ENCODE measurements around the gene GAL3ST3.
A peak's percentile ranks its signal among the peaks of the same experiment; 100 is the strongest.

The GAL3ST3 gene

DNA sequence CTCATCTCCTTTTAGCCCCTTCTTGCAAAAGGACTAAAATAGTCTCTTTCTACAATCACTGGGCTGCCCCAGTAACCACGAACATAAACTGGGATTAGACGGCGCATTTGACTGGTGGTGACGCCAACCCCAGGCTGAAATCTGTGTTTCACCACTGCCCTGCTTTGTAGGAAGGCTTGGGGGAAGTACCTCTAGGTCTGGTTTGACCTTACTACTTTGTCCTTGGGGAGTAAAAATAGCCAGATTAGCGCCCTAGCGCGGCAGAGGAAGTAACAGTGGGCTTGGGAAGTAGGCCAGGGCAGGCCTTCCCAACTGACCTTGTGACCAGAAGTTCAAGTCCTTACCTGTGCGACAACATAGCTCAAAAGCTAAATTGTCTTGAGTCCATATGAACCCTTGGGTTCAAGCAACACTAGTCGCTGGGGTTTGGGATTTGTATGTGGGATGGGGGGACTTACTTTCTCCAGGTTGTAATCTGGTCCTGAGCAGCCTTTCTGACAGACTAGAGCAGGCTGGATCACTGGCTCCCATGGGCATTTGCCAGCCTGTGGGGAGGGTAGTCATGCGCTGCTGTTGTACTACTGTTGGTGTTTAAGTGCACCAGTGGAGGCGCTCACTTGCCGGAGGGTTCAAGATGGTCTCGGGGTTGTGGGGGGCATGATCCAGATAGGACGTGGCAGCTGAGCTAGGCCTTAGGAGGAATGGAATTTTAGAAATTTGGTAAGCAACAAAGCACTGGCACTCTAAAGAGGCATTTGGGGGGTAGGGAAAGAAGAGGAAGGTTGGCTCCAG lies 20.2 kb upstream of the GAL3ST3 start:
- peaks cover 17% of the 10 kb centered on the region; the same call in 1 of the 2 replicates for H4K20me1 ChIP-seq (ENCODE audit: insufficient read depth, low read length)
- peak overlapping the region in 1 of 2 experiments; percentile 90; a peak in 2 of 4 replicates for H3K4me3 ChIP-seq (ENCODE audit: low read depth in 1 of 2, low read length in 2 of 2)
- H3K27ac ChIP-seq (ENCODE audit: low read length): peak overlapping the region; percentile 61
- H3K79me2 ChIP-seq (ENCODE audit: insufficient read depth, low read length): peaks cover 35% of the 10 kb centered on the region
- H3K27me3 ChIP-seq (ENCODE audit: insufficient read depth, low read length, poor library complexity): no peaks in the 10 kb centered on the region
- peaks cover 63% of the 10 kb centered on the region for H3K36me3 ChIP-seq (ENCODE audit: insufficient read depth, low read length)
- TF ChIP-seq, protein P1, sequence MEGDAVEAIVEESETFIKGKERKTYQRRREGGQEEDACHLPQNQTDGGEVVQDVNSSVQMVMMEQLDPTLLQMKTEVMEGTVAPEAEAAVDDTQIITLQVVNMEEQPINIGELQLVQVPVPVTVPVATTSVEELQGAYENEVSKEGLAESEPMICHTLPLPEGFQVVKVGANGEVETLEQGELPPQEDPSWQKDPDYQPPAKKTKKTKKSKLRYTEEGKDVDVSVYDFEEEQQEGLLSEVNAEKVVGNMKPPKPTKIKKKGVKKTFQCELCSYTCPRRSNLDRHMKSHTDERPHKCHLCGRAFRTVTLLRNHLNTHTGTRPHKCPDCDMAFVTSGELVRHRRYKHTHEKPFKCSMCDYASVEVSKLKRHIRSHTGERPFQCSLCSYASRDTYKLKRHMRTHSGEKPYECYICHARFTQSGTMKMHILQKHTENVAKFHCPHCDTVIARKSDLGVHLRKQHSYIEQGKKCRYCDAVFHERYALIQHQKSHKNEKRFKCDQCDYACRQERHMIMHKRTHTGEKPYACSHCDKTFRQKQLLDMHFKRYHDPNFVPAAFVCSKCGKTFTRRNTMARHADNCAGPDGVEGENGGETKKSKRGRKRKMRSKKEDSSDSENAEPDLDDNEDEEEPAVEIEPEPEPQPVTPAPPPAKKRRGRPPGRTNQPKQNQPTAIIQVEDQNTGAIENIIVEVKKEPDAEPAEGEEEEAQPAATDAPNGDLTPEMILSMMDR (IDR thresholded peaks at IDR 0.05; ENCODE audit: borderline replicate concordance, extremely low read depth, low read length, poor library complexity, severe bottlenecking): peak; percentile 40
- no peak for TF ChIP-seq EZH2 (IDR thresholded peaks at IDR 0.05; ENCODE audit: borderline replicate concordance, low read depth, low read length, severe bottlenecking)
- H2AFZ ChIP-seq (ENCODE audit: low read depth, low read length): peak overlapping the region; percentile 48; the same call in 1 of the 2 replicates
- H3K9ac ChIP-seq (ENCODE audit: low read depth, low read length): peak overlapping the region; percentile 84
- H3K9me3 ChIP-seq (ENCODE audit: insufficient read depth, low read length, severe bottlenecking): no peaks in the 10 kb centered on the region
- H3K4me1 ChIP-seq (ENCODE audit: insufficient read depth, low read length): peaks cover 27% of the 10 kb centered on the region
- ATAC-seq (ENCODE audit: insufficient read depth, low read depth) (peak; percentile 9; the same call in 2 of the 3 replicates), DNase-seq (no peak)
- peak overlapping the region; percentile 89 for H3K4me2 ChIP-seq (ENCODE audit: insufficient read depth, low read length)

- Histone ChIP-seq H3K9ac (ENCODE audit: low read depth, low read length) (no peak overlapping the region), H3K36me3 (ENCODE audit: insufficient read depth, low read length) (peaks cover 70% of the 10 kb centered on the region), H2AFZ (ENCODE audit: low read depth, low read length) (no peak overlapping the region), H4K20me1 (ENCODE audit: insufficient read depth, low read length) (peaks cover 21% of the 10 kb centered on the region; the same call in 1 of the 2 replicates), H3K4me1 (ENCODE audit: insufficient read depth, low read length) (peaks cover 27% of the 10 kb centered on the region), H3K4me3 (ENCODE audit: low read depth in 1 of 2, low read length in 2 of 2) (no peak overlapping the region), H3K4me2 (ENCODE audit: insufficient read depth, low read length) (no peak overlapping the region), H3K79me2 (ENCODE audit: insufficient read depth, low read length) (peaks cover 44% of the 10 kb centered on the region), H3K27ac (ENCODE audit: low read length) (no peak overlapping the region), H3K9me3 (ENCODE audit: insufficient read depth, low read length, severe bottlenecking) (no peaks in the 10 kb centered on the region), H3K27me3 (ENCODE audit: insufficient read depth, low read length, poor library complexity) (no peaks in the 10 kb centered on the region)
- TF ChIP-seq, protein P1 (IDR thresholded peaks at IDR 0.05; ENCODE audit: borderline replicate concordance, extremely low read depth, low read length, poor library complexity, severe bottlenecking): peak; percentile 96
- TF ChIP-seq EZH2 (IDR thresholded peaks at IDR 0.05; ENCODE audit: borderline replicate concordance, low read depth, low read length, severe bottlenecking): no peak
- DNase-seq: peak; percentile 80
- ATAC-seq (ENCODE audit: insufficient read depth, low read depth): peak; percentile 73
These were observed 19.3 kb upstream of the GAL3ST3 start for GRCh38 chr11:66068154-66068821.

DNA sequence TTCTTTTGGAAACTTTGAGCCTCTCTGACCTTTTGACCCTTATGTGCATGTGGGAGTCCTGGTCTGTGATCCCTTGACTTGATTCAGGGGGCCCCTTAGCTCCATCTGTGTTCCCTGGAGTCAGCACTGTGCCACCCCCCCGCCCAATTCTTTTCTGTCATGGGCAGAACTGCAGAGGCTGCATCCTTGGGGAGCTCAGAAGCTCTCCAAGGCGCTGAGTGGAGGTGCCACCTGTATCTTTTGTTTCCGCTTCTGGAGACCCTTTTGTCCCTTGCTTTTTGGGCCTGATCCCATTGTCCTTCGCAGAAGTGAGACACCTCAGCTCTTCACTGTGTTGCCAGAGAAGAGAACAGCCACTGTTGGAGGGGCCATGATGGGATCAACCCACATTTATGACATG lies 18.7 kb upstream of the GAL3ST3 start:
- H3K79me2 ChIP-seq (ENCODE audit: insufficient read depth, low read length): peaks cover 44% of the 10 kb centered on the region
- TF ChIP-seq, protein P1 (IDR thresholded peaks at IDR 0.05; ENCODE audit: borderline replicate concordance, extremely low read depth, low read length, poor library complexity, severe bottlenecking): no peak
- no peak for TF ChIP-seq EZH2 (IDR thresholded peaks at IDR 0.05; ENCODE audit: borderline replicate concordance, low read depth, low read length, severe bottlenecking)
- no peak for DNase-seq
- no peak for ATAC-seq (ENCODE audit: insufficient read depth, low read depth)
- no peak overlapping the region for H3K27ac ChIP-seq (ENCODE audit: low read length)
- no peak overlapping the region for H3K4me3 ChIP-seq (ENCODE audit: low read depth in 1 of 2, low read length in 2 of 2)
- peaks cover 72% of the 10 kb centered on the region for H3K36me3 ChIP-seq (ENCODE audit: insufficient read depth, low read length)
- H3K27me3 ChIP-seq (ENCODE audit: insufficient read depth, low read length, poor library complexity): no peaks in the 10 kb centered on the region
- no peak overlapping the region for H3K4me2 ChIP-seq (ENCODE audit: insufficient read depth, low read length)
- peaks cover 25% of the 10 kb centered on the region for H3K4me1 ChIP-seq (ENCODE audit: insufficient read depth, low read length)
- no peak overlapping the region for H3K9ac ChIP-seq (ENCODE audit: low read depth, low read length)
- H3K9me3 ChIP-seq (ENCODE audit: insufficient read depth, low read length, severe bottlenecking): no peaks in the 10 kb centered on the region
- H2AFZ ChIP-seq (ENCODE audit: low read depth, low read length): no peak overlapping the region
- peaks cover 21% of the 10 kb centered on the region; the same call in 1 of the 2 replicates for H4K20me1 ChIP-seq (ENCODE audit: insufficient read depth, low read length)

Data from DND-41 (cell line).